AG04450 (cell line): ENCODE results near the gene ZMYND11. TPM values are rescaled to one million over a fixed set of nuclear protein-coding genes. Genes with fewer than 3 reads are reported as not detected.

Source experiments
- CTCF ChIA-PET: fragments of 300-600, 350-600 bp; formaldehyde crosslinking; extraction: SDS; loops from one replicate; lab custom pipeline; 2022; ENCODE audit warnings: antibody characterized with exemption, inconsistent platforms; lab: Charles Lee
- POLR2A ChIA-PET: fragments of 350-600 bp; formaldehyde crosslinking; extraction: SDS; loops from one replicate; lab custom pipeline; 2021; ENCODE audit warnings: antibody characterized with exemption, inconsistent platforms; lab: Yijun Ruan, JAX
- DNase-seq: peaks from one replicate; pipeline ENCODE4 v3.0.0-alpha.2; 2011; ENCODE audit warnings: low read depth, low spot score
- H3K27ac ChIP-seq: one replicate; pipeline ENCODE4 v1.5.1; 2012; ENCODE audit warnings: low read depth, low read length, control low read depth
- H3K27me3 ChIP-seq: one replicate; pipeline ENCODE4 v1.6.0; 2012; ENCODE audit warnings: low read length; ENCODE audit not compliant: control insufficient read depth, insufficient read depth
- H3K4me3 ChIP-seq: 2 replicates; pipeline ENCODE4 v1.5.1; 2011; ENCODE audit warnings: mild to moderate bottlenecking, low read depth, low read length, control low read depth
- H3K9me3 ChIP-seq: 2 replicates; pipeline ENCODE4 v1.5.1; 2012; ENCODE audit warnings: low read length; ENCODE audit not compliant: control insufficient read depth, insufficient read depth
- CTCF ChIP-seq: IDR thresholded peaks from 2 replicates; pipeline ENCODE4 v1.5.1; 2011; ENCODE audit warnings: low read depth, low read length, control low read depth, inconsistent platforms
- polyA plus RNA-seq: library from polyadenylated mRNA; depleted of rRNA; stranded (reverse); fragments of >200 nt; gene quantifications from 2 replicates; pipeline ENCODE4 v1.2.3, GENCODE V29; 2011

Gene ZMYND11
- polyA plus RNA-seq, 1 experiment, result 76.0 TPM

DNA sequence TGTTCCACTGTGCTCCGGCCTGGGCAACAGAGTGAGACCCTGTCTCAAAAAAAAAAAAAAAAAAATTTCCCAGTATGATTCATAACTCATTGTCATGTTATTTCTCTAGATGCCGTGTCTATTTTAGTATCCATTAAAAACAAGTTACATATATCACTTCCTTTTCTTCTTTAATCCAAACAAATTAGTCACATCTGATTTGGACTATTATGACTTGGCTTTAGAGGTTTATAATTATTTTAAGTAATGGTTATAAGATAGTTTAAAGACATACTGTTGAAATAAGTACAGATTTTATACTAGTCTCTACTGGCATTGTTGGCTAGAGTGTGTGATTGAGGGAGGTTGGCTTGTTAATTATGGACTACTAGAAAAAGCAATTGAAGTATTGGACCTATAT is 53.3 kb downstream of the ZMYND11 start:
- POLR2A ChIA-PET, result no interaction called here
- Histone ChIP-seq H3K4me3 (no peak overlapping the region), H3K27me3 (no peaks in the 10 kb centered on the region), H3K9me3 (peaks cover 2% of the 10 kb centered on the region; the same call in 1 of the 2 replicates), H3K27ac (no peak overlapping the region)
- no peak for DNase-seq
- no peak for TF ChIP-seq CTCF
- CTCF ChIA-PET, result no interaction called here

- H3K9me3 ChIP-seq, result no peaks in the 10 kb centered on the region
- DNase-seq, result no peak
- no peak overlapping the region for H3K27ac ChIP-seq
- H3K27me3 ChIP-seq, result no peaks in the 10 kb centered on the region
- POLR2A ChIA-PET, result no interaction called here
- no peak overlapping the region for H3K4me3 ChIP-seq
- CTCF ChIA-PET, result no interaction called here
- no peak for TF ChIP-seq CTCF
Observed at GRCh38 chr10:190216-190615, 55.0 kb downstream of the ZMYND11 start.

DNA sequence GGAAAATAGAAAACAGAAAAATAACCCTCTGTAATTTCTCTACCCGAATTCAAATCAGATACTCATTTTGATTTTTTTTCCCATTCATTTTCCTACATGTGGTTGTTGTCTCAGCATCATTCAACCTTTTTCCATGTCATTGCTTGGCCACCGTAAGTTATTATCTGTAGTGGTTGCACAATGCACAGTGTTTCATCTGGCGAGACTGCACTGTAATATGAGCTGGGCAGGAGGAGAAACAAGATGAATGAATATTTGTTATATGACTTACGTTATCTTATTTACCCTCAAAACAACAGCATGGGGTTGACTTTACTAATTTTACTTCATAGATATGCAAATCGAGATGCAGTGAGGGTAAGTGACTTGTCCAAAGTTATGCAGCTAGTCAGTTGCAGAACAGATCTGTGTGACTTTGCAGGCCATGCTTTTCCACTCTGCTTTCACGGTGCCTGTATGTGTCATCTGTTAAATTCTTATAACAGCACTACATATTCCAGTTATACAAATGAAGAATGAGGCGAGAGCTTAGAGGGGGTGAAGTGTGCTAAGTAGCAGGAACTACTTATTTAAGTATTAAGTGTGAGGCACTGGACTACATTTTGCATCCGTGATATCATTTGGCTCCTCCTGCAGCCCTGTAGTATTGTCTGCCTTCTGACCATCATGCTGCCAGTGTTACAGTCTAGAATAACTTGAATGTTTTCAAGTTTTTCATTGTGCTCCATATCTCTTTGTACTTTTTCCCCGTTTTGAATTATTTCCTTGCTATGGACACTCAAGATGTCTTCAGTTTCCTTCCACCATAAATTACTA is 56.7 kb downstream of the ZMYND11 start:
- H3K27ac ChIP-seq, result no peak overlapping the region
- POLR2A ChIA-PET, result interaction anchor here (0.6 kb wide), 1 partner anchor 118 kb away, joined by 4 read pairs; no protein-coding TSS in a partner anchor
- no peak for TF ChIP-seq CTCF

DNA sequence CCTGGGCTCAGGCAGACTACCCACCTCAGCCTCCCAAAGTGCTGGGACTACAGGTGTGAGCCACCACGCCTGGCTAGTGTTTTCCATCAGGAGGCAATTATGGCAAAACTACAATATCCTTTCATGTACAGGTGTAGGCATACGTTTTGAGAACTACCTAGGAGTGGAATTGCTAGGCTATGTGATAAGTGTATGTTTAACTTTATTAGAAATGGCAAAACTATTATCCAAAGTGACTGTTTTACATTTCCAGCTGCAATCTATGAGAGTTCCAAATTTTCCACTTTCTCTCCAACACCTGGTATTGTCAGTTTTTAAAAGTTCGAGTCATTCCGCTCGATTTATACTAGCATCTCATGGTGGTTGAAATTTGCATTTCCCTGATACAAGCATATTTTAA is 59.0 kb downstream of the ZMYND11 start:
- Histone ChIP-seq H3K27me3 (no peaks in the 10 kb centered on the region), H3K9me3 (no peaks in the 10 kb centered on the region), H3K4me3 (no peak overlapping the region), H3K27ac (no peak overlapping the region)
- no peak for TF ChIP-seq CTCF
- DNase-seq, result no peak
- POLR2A ChIA-PET, result no interaction called here
- CTCF ChIA-PET, result no interaction called here

More for the DNA sequence above, 56.7 kb downstream of the ZMYND11 start:
- CTCF ChIA-PET, result no interaction called here
- no peak for DNase-seq
- no peak overlapping the region for H3K4me3 ChIP-seq
- H3K27me3 ChIP-seq, result no peaks in the 10 kb centered on the region
- no peaks in the 10 kb centered on the region for H3K9me3 ChIP-seq

GRCh38 chr10:200405-200804 is 65.2 kb downstream of the ZMYND11 start:
- Histone ChIP-seq H3K27ac (no peak overlapping the region), H3K27me3 (no peaks in the 10 kb centered on the region), H3K9me3 (no peaks in the 10 kb centered on the region), H3K4me3 (no peak overlapping the region)
- no peak for TF ChIP-seq CTCF
- ChIA-PET POLR2A (no interaction called here), CTCF (interaction anchor here (0.5 kb wide), 1 partner anchor 13 kb away, joined by 3 read pairs; no protein-coding TSS in a partner anchor)
- DNase-seq, result no peak
